ENCODE results near the gene IRF6.

The IRF6 gene

DNA sequence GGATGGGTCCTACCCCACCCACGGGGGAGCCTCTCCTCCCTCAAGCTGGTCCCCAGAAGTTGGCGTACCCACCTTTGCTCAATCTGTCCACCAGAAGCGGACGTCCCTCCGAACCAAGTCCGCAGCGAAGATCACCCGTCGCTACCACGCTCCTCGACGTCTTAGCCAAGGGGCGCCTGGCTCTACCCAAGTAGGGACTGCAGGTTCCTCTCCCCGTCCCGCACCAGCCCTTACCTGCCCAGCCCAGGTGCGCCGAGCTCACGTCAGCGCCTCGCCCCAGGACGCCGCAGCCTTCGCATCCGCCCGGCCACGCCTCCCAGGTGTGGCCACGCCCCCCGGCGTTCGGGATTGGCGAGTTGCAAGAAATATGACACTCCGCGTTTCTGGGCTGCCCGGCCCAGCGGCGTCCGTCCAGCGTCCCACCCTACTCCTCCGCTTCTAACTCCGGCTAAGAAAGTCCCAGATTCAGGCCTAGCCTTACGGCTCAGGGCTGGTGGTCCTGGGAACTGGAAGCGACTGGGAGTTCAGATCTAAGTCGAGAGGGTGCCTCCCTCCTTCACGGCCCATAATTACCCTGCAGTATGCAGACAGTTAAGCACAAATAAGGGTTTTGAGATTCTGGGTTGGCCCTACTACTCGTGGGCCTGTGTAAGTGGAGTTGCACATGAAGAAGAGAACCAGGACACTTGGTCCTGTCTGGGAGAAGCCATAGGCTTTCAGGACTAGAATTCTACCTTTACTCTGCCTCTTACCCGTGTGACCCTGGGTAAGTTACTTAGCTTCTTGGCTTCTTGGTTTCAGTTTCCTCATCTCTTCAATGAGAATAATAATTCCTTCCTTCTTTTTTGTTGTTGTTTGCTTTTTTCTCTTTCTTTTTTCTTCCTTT is at the start of gene IRF6:
TSS of gene IRF6 (minus strand) at position 268 of the 886 bp plus-strand sequence. CDS start 4,729 bp downstream, outside the sequence.
- DNase-seq (ENCODE audit: low read depth): no peak

GRCh38 chr1:209855623-209856022 is 49.7 kb upstream of the IRF6 start:
- no peak for DNase-seq (ENCODE audit: low read depth)

DNA sequence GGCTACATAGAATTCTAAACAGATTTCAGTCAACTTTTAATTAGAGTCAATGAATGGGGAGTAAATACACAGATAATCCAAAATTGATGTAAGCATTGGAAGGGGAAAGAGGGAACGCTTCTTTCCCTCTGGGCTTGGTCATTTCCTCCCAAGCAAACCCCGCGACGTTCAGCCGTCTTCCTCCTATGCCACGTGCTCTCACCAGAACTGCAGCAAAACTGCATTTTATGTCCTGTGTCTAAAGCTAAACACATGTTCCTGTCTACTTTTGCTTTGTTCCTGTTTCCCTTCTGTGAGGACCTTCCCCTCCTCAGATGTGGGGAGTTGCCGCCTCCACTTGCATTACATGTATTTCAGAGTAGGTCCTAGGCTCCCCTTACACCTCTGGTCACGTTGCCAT is 49.1 kb upstream of the IRF6 start:
- DNase-seq (ENCODE audit: low read depth): no peak

DNA sequence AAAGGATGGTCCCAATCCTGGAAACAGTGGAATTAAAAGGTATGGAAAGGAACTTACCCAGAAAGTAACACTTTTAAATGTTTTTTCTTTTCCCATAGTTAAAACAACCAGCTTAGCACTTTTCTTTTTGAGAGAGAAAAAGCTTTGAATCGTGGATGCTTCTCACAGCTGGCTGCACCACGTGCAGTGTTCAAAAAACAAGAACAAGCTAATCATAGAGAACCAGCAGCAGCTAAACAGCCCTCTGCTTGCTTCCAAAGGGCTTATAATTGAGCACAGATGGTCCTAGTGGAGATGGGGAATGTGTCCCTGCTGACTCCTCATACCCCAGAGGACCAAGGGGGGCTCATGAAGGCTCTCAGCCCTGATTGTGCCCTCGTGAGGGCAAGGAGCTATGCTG is 48.3 kb upstream of the IRF6 start:
- no peak for DNase-seq (ENCODE audit: low read depth)

DNA sequence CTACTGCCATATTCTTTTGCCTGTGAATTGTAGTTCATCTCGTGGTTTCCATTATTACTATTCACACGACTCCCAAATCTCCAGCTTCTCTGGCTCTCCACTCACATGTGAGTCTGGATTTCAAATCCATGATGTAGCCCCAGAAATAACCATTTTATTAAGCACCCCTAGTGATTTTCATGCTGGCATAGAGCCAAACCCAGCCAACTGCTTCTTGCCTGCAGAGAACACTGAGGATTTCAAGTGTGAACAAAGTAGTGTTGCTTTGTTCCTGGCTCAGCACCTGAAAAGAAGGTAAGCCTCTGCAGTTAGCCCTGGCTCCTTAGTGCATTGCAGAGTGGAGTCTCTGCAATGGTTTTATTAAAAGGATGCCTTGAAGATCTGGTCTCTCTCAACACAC is 47.7 kb upstream of the IRF6 start:
- no peak for DNase-seq (ENCODE audit: low read depth)

- no peak for DNase-seq (ENCODE audit: low read depth)
These were observed 44.5 kb upstream of the IRF6 start for GRCh38 chr1:209850342-209850979.

DNA sequence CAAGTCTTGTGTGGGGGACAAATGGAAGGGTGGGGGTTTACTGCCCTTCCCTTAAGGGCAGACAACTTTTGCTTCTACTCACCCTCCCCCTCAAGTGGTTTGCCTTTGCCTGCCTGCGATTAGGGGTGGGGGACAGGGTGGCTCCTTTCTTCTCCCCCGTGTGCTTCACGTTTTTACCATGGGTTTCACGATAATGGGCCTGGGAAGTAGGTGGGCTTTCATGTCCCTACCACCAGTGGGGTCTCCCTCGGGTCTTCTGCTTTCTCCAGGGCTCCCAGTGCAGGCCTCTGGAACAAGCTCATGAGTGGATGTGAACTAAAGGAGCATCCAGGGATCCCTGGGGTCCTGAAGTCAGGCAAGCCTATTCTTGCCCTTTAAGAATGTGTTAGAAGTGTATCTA is 43.4 kb upstream of the IRF6 start:
- DNase-seq (ENCODE audit: low read depth): no peak

DNA sequence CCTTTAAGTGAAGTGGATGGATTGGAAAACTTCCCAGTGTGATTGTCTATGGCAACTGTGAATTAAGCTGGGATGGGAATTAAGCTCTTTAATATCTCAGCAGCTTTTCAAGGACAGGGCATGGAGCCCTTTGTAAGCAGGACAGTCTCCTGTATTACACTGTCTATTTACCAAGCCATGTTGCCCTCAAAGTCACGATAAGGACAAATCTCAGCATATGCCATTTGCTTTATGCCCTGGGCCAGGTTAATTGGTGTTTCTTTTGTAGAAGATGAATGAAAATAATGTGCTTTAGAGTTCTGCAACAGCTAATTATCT is 39.4 kb upstream of the IRF6 start:
- no peak for DNase-seq (ENCODE audit: low read depth)

DNA sequence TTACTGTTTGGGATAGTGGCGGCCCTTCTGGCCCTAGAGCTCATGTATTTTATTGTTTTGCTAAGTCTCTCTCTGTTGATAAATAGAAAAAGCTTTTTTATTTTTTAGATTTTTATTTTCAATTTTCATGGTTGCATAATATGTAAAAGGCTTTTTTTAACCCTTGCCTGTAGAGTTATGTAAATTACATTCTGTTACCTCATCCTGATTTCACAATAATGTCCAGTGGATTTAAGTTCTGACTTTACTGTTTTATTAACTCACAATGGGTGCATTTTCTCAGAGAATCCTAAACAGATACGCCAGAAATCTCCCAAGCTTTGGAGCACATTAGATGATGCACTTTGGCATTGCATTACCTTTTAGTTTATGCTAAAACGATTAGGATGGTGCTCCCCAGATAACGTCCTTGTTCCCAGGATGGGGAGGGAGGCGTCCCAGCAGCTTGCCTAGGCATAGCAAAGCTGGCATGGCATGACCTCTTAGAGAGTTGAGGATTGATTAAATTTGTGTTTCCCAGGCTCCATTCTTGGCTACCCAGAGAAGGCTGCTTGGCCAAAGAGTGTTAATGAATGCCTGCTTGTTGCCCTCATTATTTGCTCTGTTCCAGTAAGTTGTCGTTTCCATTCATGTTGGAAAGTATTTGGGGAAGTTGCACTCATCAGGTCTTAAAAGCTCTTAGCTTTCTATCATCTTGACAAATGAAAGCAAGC is 38.9 kb upstream of the IRF6 start:
- DNase-seq (ENCODE audit: low read depth): no peak

DNA sequence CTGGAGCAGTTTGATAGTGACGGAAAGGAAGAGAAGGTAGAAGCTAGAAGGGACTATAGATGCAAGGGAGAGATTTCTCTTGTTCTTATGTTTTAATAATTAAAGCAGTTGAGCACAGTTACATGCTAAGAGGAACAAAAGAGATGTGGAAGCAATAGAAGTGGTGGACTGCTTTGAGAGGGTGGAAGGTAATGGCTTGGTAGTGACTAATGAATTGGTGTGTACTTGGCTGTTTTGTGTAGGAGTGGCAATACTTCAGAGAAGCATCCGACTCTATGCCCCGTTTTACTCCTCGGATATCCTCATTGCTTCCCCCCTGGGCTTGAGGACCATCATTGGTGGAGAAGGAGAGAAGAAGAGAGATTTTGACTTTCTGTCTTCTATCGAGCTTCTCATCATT is 34.7 kb upstream of the IRF6 start:
- no peak for DNase-seq (ENCODE audit: low read depth)

DNA sequence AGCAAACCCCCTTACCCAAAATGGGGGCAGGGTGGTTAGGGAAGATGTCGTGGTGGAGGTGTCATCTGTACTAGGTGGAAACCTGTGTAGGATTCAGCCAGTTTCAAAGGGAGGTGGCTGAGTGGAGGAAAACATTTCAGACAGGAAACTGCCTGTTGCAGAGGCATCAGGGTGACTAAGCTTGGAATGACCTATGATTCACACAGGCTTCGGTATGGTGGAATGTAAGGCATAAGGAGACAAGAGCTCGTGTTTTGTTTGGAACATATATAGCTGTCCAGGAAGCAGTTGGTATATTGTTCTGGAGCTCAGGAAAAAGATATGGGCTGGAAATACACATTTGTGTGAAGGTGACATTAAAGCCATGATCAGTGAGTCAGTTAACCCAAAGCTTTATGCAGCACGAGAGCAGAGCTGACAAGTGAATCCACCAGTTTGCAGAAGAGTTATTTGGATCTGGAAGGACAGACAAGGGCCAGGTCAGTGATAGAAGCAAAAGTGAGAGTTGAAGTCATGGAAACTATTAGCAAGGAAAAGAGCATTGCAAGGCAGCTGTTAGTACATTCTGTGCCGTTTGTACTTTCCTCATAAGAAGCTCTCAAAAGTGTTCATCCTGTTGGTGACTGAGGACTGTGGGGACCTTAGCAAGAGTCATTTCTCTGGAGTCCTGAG is 34.1 kb upstream of the IRF6 start:
- DNase-seq (ENCODE audit: low read depth): peak; percentile 91

DNA sequence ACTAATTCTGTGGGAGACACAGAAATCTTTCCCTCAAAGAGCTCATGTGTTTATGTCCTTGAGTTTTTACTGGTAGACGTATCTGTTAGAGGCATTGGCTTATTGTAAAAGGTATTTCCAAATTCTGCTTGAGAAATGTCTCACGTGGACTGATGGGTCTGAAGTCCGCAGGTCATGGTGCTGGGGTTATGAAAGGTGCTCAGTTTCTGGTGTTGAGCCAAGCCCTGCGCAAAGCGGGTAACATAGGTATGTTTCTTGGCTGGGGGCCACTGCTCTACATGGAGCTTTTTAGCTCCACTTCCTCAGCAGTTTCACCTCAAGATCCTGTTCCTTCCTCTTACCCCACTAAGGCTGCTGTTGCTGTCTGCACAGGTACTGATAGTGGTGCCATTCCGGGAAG is 32.6 kb upstream of the IRF6 start:
- no peak for DNase-seq (ENCODE audit: low read depth)

GRCh38 chr1:209837671-209838070 is 31.7 kb upstream of the IRF6 start:
- no peak for DNase-seq (ENCODE audit: low read depth)

- DNase-seq (ENCODE audit: low read depth): no peak
These were observed 29.9 kb upstream of the IRF6 start for GRCh38 chr1:209835782-209836298.

GRCh38 chr1:209831615-209832014 is 25.7 kb upstream of the IRF6 start:
- no peak for DNase-seq (ENCODE audit: low read depth)

- DNase-seq (ENCODE audit: low read depth): no peak
These were observed 24.8 kb upstream of the IRF6 start for GRCh38 chr1:209830722-209831121.

GRCh38 chr1:209829716-209830115 is 23.8 kb upstream of the IRF6 start:
- no peak for DNase-seq (ENCODE audit: low read depth)

DNA sequence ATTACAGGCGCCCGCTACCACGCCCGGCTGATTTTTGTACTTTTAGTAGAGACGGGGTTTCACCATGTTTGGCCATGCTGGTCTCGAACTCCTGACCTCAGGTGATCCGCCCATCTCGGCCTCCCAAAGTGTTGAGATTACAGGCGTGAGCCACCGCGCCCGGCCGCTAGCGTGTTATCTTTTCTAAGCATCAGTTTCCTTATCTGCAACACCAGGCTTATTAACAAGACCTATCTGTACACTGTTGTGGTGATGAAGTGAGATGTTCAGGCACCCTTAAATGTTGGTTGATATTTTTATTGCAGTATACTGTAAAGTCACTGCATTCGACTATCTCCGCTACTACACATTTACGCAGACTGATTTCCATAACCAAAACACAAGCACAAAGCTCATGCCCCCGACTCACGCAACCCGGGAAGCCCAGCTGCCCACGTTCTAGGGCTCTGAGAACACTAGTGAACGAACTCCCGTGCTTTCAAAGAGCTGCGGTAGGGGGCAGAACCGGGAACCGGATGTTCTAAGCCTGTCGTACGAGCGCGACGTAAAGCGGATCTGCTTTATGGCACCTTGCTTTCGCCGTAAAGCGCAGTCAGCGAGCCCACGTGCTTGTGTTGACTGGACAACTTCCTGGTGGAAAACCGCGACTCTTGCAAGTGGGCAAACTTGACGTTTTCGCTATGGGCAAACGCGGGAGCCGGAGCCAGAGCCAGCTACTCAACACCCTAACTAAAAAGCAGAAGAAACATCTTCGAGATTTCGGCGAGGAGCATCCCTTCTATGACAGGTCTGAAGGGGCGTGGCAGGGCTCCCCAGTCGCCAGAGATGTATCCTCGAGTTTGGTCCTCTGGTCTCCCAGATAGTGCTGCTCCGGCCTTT is 21.7 kb upstream of the IRF6 start, which contains the start of gene UTP25:
TSS of gene UTP25 (plus strand) at position 589 of the 879 bp plus-strand sequence. CDS start at position 681, 92 bp downstream.
- peak; percentile 95 for DNase-seq (ENCODE audit: low read depth)

GRCh38 chr1:209825591-209826434 is 19.9 kb upstream of the IRF6 start:
- DNase-seq (ENCODE audit: low read depth): no peak

Data from non-pigmented ciliary epithelial cell (primary cell).